ENCODE results near the gene APOBEC3C.

DNA sequence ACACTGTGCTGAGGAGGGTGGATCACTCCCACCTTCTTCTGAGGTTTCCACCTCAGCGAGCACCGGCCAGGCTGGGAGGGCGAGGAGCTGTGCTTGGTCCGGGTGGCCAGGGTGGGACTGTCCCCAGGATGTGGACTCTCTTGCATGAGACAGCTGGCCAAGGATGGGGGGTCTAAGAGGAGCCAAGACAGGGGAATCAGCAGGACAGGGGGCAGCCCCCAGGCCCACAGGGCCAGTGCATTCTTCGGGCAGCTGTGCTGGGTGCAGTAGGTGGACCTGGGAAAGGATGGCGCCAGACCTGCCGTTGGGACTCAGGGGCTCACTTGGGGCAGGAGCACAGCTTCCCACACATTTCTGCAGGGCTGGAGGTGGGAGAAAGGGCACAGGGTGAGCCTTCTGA, 47.1 kb upstream of the APOBEC3C start:
- TF ChIP-seq YY1 (IDR thresholded peaks at IDR 0.05; ENCODE audit: insufficient read depth, insufficient read length) (no peak), ZNF274 (IDR thresholded peaks at IDR 0.05; ENCODE audit: low read depth, low read length) (no peak)
